CD4-positive, alpha-beta T cell treated with Interleukin-15 for 4 hours (primary cell): ENCODE data around the gene CLASP1.
"Not testable (repeated sequence)": the region's sequence is repeated elsewhere in the genome, so short reads cannot be mapped to it uniquely, and the experiment has no call there.

Experiments
- DNase-seq: peaks from one replicate; pipeline ENCODE4 v3.0.0-alpha.2; 2020; ENCODE audit warnings: low spot score

CLASP1 gene

GRCh38 chr2:121475811-121476571 is 173.3 kb downstream of the CLASP1 start:
- no peak for DNase-seq

GRCh38 chr2:121473512-121473911 is 175.8 kb downstream of the CLASP1 start:
- DNase-seq, result no peak

GRCh38 chr2:121472470-121472993 is 176.7 kb downstream of the CLASP1 start:
- DNase-seq, result no peak

GRCh38 chr2:121471532-121472469 is 177.5 kb downstream of the CLASP1 start:
- DNase-seq, result no peak

GRCh38 chr2:121470917-121471316 is 178.3 kb downstream of the CLASP1 start:
- no peak for DNase-seq

GRCh38 chr2:121469356-121469755 is 179.9 kb downstream of the CLASP1 start:
- no peak for DNase-seq

- DNase-seq, result no peak
Measured at GRCh38 chr2:121468936-121469335, 180.3 kb downstream of the CLASP1 start.

- DNase-seq, result no peak
Measured at GRCh38 chr2:121459291-121459690, 190.0 kb downstream of the CLASP1 start.

- no peak for DNase-seq
Measured at GRCh38 chr2:121456325-121456724, 192.9 kb downstream of the CLASP1 start.

GRCh38 chr2:121455446-121455845 is 193.8 kb downstream of the CLASP1 start:
- no peak for DNase-seq

- no peak for DNase-seq
Measured at GRCh38 chr2:121454549-121455090, 194.6 kb downstream of the CLASP1 start.

- no peak for DNase-seq
Measured at GRCh38 chr2:121451398-121451797, 197.9 kb downstream of the CLASP1 start.

GRCh38 chr2:121450301-121450700 is 199.0 kb downstream of the CLASP1 start:
- DNase-seq, result no peak

GRCh38 chr2:121446647-121447241 is 202.5 kb downstream of the CLASP1 start:
- no peak for DNase-seq

GRCh38 chr2:121442889-121443288 is 206.4 kb downstream of the CLASP1 start:
- no peak for DNase-seq

GRCh38 chr2:121438290-121438689 is 211.0 kb downstream of the CLASP1 start:
- not testable (repeated sequence) for DNase-seq

- DNase-seq, result no peak
Measured at GRCh38 chr2:121436918-121437317, 212.3 kb downstream of the CLASP1 start.

GRCh38 chr2:121435790-121436189 is 213.5 kb downstream of the CLASP1 start:
- DNase-seq, result no peak

- DNase-seq, result no peak
Measured at GRCh38 chr2:121431214-121431613, 218.0 kb downstream of the CLASP1 start.

- no peak for DNase-seq
Measured at GRCh38 chr2:121429927-121430520, 219.2 kb downstream of the CLASP1 start.

GRCh38 chr2:121429119-121429903 is 220.0 kb downstream of the CLASP1 start:
- DNase-seq, result no peak
